K562 (cell line): ENCODE measurements around the gene ZDHHC16. TPM values are rescaled to one million over a fixed set of nuclear protein-coding genes. Genes with fewer than 3 reads are reported as not detected.

Experiments used
- ARID4B ChIP-seq: sonication (generic); formaldehyde crosslinking; IDR thresholded peaks from 2 replicates; pipeline ENCODE4 v1.8.0; 2022; ENCODE audit warnings: mild to moderate bottlenecking, missing genetic modification reagents
- HCFC1 ChIP-seq: IDR thresholded peaks from 2 replicates; pipeline ENCODE4 v1.6.1; 2012; ENCODE audit warnings: low read depth, low read length, improper control_type of control experiment
- LARP7 ChIP-seq: fragments of 450-650 bp; IDR thresholded peaks from 2 replicates; pipeline ENCODE4 v1.6.1; 2016
- PCBP1 ChIP-seq: fragments of 200-400 bp; formaldehyde crosslinking; IDR thresholded peaks from 2 replicates; pipeline ENCODE4 v1.6.1; 2018; ENCODE audit warnings: mild to moderate bottlenecking, low read depth, low read length; ENCODE audit not compliant: poor library complexity, severe bottlenecking
- POLR2A ChIP-seq: fragments of 450-650 bp; conservative IDR thresholded peaks from 2 replicates; pipeline ENCODE4 v1.6.1; 2016
- RAD21 ChIP-seq, 2 experiments: fragments of 250-450 bp in 1 of 2; fragments of 450-650 bp in 1 of 2; sonication (Bioruptor Pico) in 1 of 2; formaldehyde crosslinking in 1 of 2; IDR thresholded peaks in 1 of 2; conservative IDR thresholded peaks in 1 of 2; 2 replicates each; pipeline versions ENCODE4 v1.4.0 to v1.8.0; 2020 to 2022; ENCODE audit warnings: mild to moderate bottlenecking in 2 of 2, moderate library complexity in 1 of 2
- RB1 ChIP-seq: fragments of 450-650 bp; IDR thresholded peaks from 2 replicates; pipeline ENCODE4 v1.6.1; 2017; ENCODE audit warnings: low read depth, mild to moderate bottlenecking
- SNIP1 ChIP-seq: fragments of 450-650 bp; IDR thresholded peaks from 2 replicates; pipeline ENCODE4 v1.7.1; 2017; ENCODE audit warnings: low read depth, mild to moderate bottlenecking
- SRF ChIP-seq, 2 experiments: fragments of 250-450, 450-650 bp in 1 of 2; sonication (Bioruptor Pico) in 1 of 2; sonication (generic) in 1 of 2; formaldehyde crosslinking; IDR thresholded peaks; 2 replicates each; pipeline versions ENCODE4 v1.5.0 to v1.5.1; 2020 to 2022; ENCODE audit warnings: mild to moderate bottlenecking in 1 of 2, missing genetic modification reagents in 1 of 2
- VEZF1 ChIP-seq: fragments of 200-800 bp; sonication (Bioruptor generic); IDR thresholded peaks from 2 replicates; pipeline ENCODE4 v1.6.1; 2017; ENCODE audit warnings: missing genetic modification characterization, missing compliant biosample characterization
- ZBTB11 ChIP-seq, 3 experiments: fragments of 200-800 bp in 1 of 3; fragments of 250-450 bp in 1 of 3; fragments of 450-650 bp in 1 of 3; sonication (Bioruptor Pico) in 1 of 3; sonication (Bioruptor generic) in 1 of 3; formaldehyde crosslinking in 1 of 3; IDR thresholded peaks; 2 replicates each; pipeline versions ENCODE4 v1.6.1 to v1.8.0; 2016 to 2022; ENCODE audit warnings: mild to moderate bottlenecking in 2 of 3, missing genetic modification characterization in 2 of 3, missing compliant biosample characterization in 1 of 3, moderate library complexity in 1 of 3
- ZNF121 ChIP-seq: sonication (generic); formaldehyde crosslinking; conservative IDR thresholded peaks from 2 replicates; pipeline ENCODE4 v1.8.0; 2022; ENCODE audit warnings: missing genetic modification reagents
- ZNF3 ChIP-seq: fragments of 250-450 bp; sonication (Bioruptor Pico); IDR thresholded peaks from 2 replicates; pipeline ENCODE4 v1.5.0; 2021; ENCODE audit warnings: mild to moderate bottlenecking, moderate library complexity
- ZNF740 ChIP-seq, 3 experiments: fragments of 200-800 bp in 1 of 3; sonication (Bioruptor generic) in 1 of 3; sonication (generic) in 1 of 3; formaldehyde crosslinking in 1 of 3; IDR thresholded peaks; 2 replicates each; pipeline versions ENCODE4 v1.6.1 to v1.8.0; 2016 to 2022; ENCODE audit warnings: mild to moderate bottlenecking in 2 of 3, missing compliant biosample characterization in 2 of 3, missing genetic modification characterization in 2 of 3, missing genetic modification reagents in 1 of 3
- ZNF778 ChIP-seq: fragments of 450-650 bp; formaldehyde crosslinking; IDR thresholded peaks from 2 replicates; pipeline ENCODE4 v1.4.0; 2020; ENCODE audit warnings: mild to moderate bottlenecking, moderate library complexity
- polyA plus RNA-seq, 8 experiments: library from polyadenylated mRNA; depleted of rRNA in 4 of 8; stranded (reverse) in 5 of 8; unstranded in 3 of 8; fragments of >200 nt; fragmentation: Nextera tagmentation in 2 of 8; fragmentation: Illumina TruSeq in 1 of 8; extraction: Ambion mirVana in 2 of 8; extraction: Trizol in 1 of 8; gene quantifications; 2 replicates each; pipeline versions ENCODE4 v1.2.1 to v1.2.3, GENCODE V29; 2011 to 2014; ENCODE audit warnings: inconsistent platforms in 1 of 8, missing spikeins in 1 of 8
- total RNA-seq, 7 experiments: library from RNA; depleted of rRNA in 6 of 7; stranded (reverse); fragments of >200 nt in 6 of 7; fragmentation: Illumina TruSeq in 2 of 7; extraction: Trizol in 2 of 7; gene quantifications; 2 replicates each; pipeline versions ENCODE4 v1.2.1 to v1.2.3, GENCODE V29; 2011 to 2021; ENCODE audit warnings: low replicate concordance in 1 of 7

ZDHHC16 gene
- total and polyA plus RNA-seq, 9 of the 15 experiments (the other 6 are each of a cell fraction or from before 2014, with no cell fraction given), result 12.5 to 33.8 (median 21.3) TPM

GRCh38 chr10:97425964-97426775, 19.8 kb upstream of the ZDHHC16 start, which contains the start of gene PGAM1 (continued):
- TF ChIP-seq ARID4B, result 0 out of 2 replicates have a peak, but pooled peaks have one; percentile 41
- TF ChIP-seq ZNF3, result no peak
- TF ChIP-seq RB1, result peak; percentile 62; the same call in 1 of the 2 replicates
- TF ChIP-seq ZNF740 (CRISPR knock-in tag; IDR thresholded peaks at IDR 0.05), result no peak
- no peak for TF ChIP-seq ZNF740 (tag; IDR thresholded peaks at IDR 0.05)
- TF ChIP-seq SNIP1, result no peak
- TF ChIP-seq RAD21 (CRISPR knock-in tag; conservative IDR thresholded peaks at IDR 0.05 in 1 of 2, IDR thresholded peaks at IDR 0.05 in 1 of 2), result 0 out of 4 replicates have a peak, but pooled peaks of 1 of the 2 experiments have one; percentile 5
- 0 out of 6 replicates have a peak, but pooled peaks of 1 of the 3 experiments have one; percentile 32 for TF ChIP-seq ZBTB11 (CRISPR knock-in tag; IDR thresholded peaks at IDR 0.05)
- no peak for TF ChIP-seq LARP7
- no peak for TF ChIP-seq ZNF121
- TF ChIP-seq ZNF778 (CRISPR knock-in tag), result no peak
- TF ChIP-seq VEZF1 (CRISPR knock-in tag), result peak; percentile 79
- TF ChIP-seq PCBP1, result peak; percentile 49
- TF ChIP-seq POLR2A, result peak; percentile 85
- 0 out of 4 replicates have a peak, but pooled peaks of 1 of the 2 experiments have one; percentile 23 for TF ChIP-seq SRF (CRISPR knock-in tag; IDR thresholded peaks at IDR 0.05)
- peak; percentile 66 for TF ChIP-seq HCFC1
